Astrocyte (in vitro differentiated cells and primary cell): Measurements from ENCODE around the gene PRDM10. TPM values are rescaled to one million over a fixed set of nuclear protein-coding genes. Genes with fewer than 3 reads are reported as not detected.

ENCODE experiments used
- DNase-seq: peaks from one replicate; pipeline ENCODE4 v3.0.0-alpha.2; 2010; ENCODE audit warnings: low read depth
- FAIRE-seq: peaks from 2 replicates; lab custom pipeline; 2011; peaks lifted over from hg19 to GRCh38; lab: Jason Lieb, UNC
- H2AFZ ChIP-seq: 2 replicates; pipeline ENCODE4 v1.6.0; 2012; ENCODE audit warnings: low read depth, low read length, inconsistent platforms
- H3K27ac ChIP-seq: 2 replicates; pipeline ENCODE4 v1.5.1; 2011; ENCODE audit warnings: low read depth, low read length, inconsistent platforms
- H3K27me3 ChIP-seq: 2 replicates; pipeline ENCODE4 v1.6.0; 2011; ENCODE audit warnings: low read length, inconsistent platforms; ENCODE audit not compliant: insufficient read depth
- H3K36me3 ChIP-seq: 2 replicates; pipeline ENCODE4 v1.5.1; 2011; ENCODE audit warnings: low read length, inconsistent platforms; ENCODE audit not compliant: insufficient read depth
- H3K4me1 ChIP-seq: 2 replicates; pipeline ENCODE4 v1.5.1; 2011; ENCODE audit warnings: low read length, inconsistent platforms; ENCODE audit not compliant: insufficient read depth
- H3K4me2 ChIP-seq: 2 replicates; pipeline ENCODE4 v1.6.0; 2012; ENCODE audit warnings: low read length, inconsistent platforms
- H3K4me3 ChIP-seq: 2 replicates; pipeline ENCODE4 v1.5.1; 2011; ENCODE audit warnings: low read depth, mild to moderate bottlenecking, low read length, inconsistent platforms; ENCODE audit not compliant: insufficient read depth
- H3K79me2 ChIP-seq: 2 replicates; pipeline ENCODE4 v1.6.0; 2012; ENCODE audit warnings: mild to moderate bottlenecking, low read length, inconsistent platforms; ENCODE audit not compliant: insufficient read depth
- H3K9ac ChIP-seq: 2 replicates; pipeline ENCODE4 v1.6.0; 2012; ENCODE audit warnings: mild to moderate bottlenecking, low read length, inconsistent platforms
- H3K9me3 ChIP-seq: 2 replicates; pipeline ENCODE4 v1.5.1; 2012; ENCODE audit warnings: low read depth, mild to moderate bottlenecking, low read length, inconsistent platforms; ENCODE audit not compliant: insufficient read depth
- H4K20me1 ChIP-seq: 2 replicates; pipeline ENCODE4 v1.6.0; 2012; ENCODE audit warnings: low read length, inconsistent platforms; ENCODE audit not compliant: insufficient read depth
- H3K27ac Mint-ChIP-seq: one replicate; pipeline ENCODE4 v1.8.0; 2021; ENCODE audit warnings: mild to moderate bottlenecking, mixed read lengths; ENCODE audit not compliant: unreplicated experiment
- H3K27me3 Mint-ChIP-seq: one replicate; pipeline ENCODE4 v1.8.0; 2021; ENCODE audit warnings: low read depth, mixed read lengths; ENCODE audit not compliant: unreplicated experiment
- H3K36me3 Mint-ChIP-seq: one replicate; pipeline ENCODE4 v1.8.0; 2021; ENCODE audit warnings: low read depth, mixed read lengths; ENCODE audit not compliant: unreplicated experiment
- H3K4me1 Mint-ChIP-seq: one replicate; pipeline ENCODE4 v1.8.0; 2021; ENCODE audit warnings: low read depth, mixed read lengths; ENCODE audit not compliant: unreplicated experiment
- H3K4me3 Mint-ChIP-seq: one replicate; pipeline ENCODE4 v1.8.0; 2021; ENCODE audit warnings: mild to moderate bottlenecking, moderate library complexity, mixed read lengths; ENCODE audit not compliant: unreplicated experiment
- H3K9me3 Mint-ChIP-seq: one replicate; pipeline ENCODE4 v1.8.0; 2021; ENCODE audit warnings: mild to moderate bottlenecking, mixed read lengths; ENCODE audit not compliant: unreplicated experiment
- CTCF ChIP-seq: IDR thresholded peaks from 2 replicates; pipeline ENCODE4 v1.5.1; 2011; ENCODE audit warnings: low read depth, mild to moderate bottlenecking, inconsistent platforms, low read length, moderate library complexity; ENCODE audit not compliant: insufficient read depth
- EZH2 ChIP-seq: IDR thresholded peaks from 2 replicates; pipeline ENCODE4 v1.6.1; 2012; ENCODE audit warnings: mild to moderate bottlenecking, low read length, inconsistent platforms; ENCODE audit not compliant: insufficient read depth
- total RNA-seq: library from RNA; stranded (reverse); gene quantifications from 2 replicates; pipeline ENCODE4 v1.2.1, GENCODE V29; 2021

PRDM10 gene
- total RNA-seq, 1 donor from 2014 or later, result 10.1 TPM

GRCh38 chr11:130034236-130034635 lies 31.6 kb upstream of the PRDM10 start:
- TF ChIP-seq CTCF (no peak), EZH2 (no peak)
- no peak for FAIRE-seq
- H3K9me3 Mint-ChIP-seq, result no peaks in the 10 kb centered on the region

GRCh38 chr11:130032931-130033330 lies 30.3 kb upstream of the PRDM10 start:
- FAIRE-seq, result no peak

More at GRCh38 chr11:130034236-130034635, 31.6 kb upstream of the PRDM10 start:
- Mint-ChIP-seq H3K27ac (no peak overlapping the region), H3K4me3 (no peak overlapping the region), H3K4me1 (peaks cover 17% of the 10 kb centered on the region), H3K27me3 (no peaks in the 10 kb centered on the region), H3K36me3 (no peaks in the 10 kb centered on the region)
- H3K4me1 ChIP-seq, result peaks cover 11% of the 10 kb centered on the region
- no peaks in the 10 kb centered on the region for H3K9me3 ChIP-seq
- H3K27me3 ChIP-seq, result no peaks in the 10 kb centered on the region
- no peak overlapping the region for H3K27ac ChIP-seq
- H3K79me2 ChIP-seq, result no peaks in the 10 kb centered on the region
- H2AFZ ChIP-seq, result no peak overlapping the region
- no peak overlapping the region for H3K4me3 ChIP-seq
- H4K20me1 ChIP-seq, result no peaks in the 10 kb centered on the region
- no peak for DNase-seq
- H3K4me2 ChIP-seq, result no peak overlapping the region
- H3K9ac ChIP-seq, result no peak overlapping the region
- no peaks in the 10 kb centered on the region for H3K36me3 ChIP-seq

More at GRCh38 chr11:130032931-130033330, 30.3 kb upstream of the PRDM10 start:
- no peaks in the 10 kb centered on the region for H3K27me3 ChIP-seq
- H3K27ac ChIP-seq, result no peak overlapping the region
- H3K36me3 Mint-ChIP-seq, result no peaks in the 10 kb centered on the region
- no peaks in the 10 kb centered on the region for H3K27me3 Mint-ChIP-seq
- H3K9me3 ChIP-seq, result no peaks in the 10 kb centered on the region
- no peaks in the 10 kb centered on the region for H3K79me2 ChIP-seq
- H3K9ac ChIP-seq, result no peak overlapping the region
- peaks cover 6% of the 10 kb centered on the region for H3K4me1 ChIP-seq
- H3K4me1 Mint-ChIP-seq, result peaks cover 12% of the 10 kb centered on the region
- no peak overlapping the region for H3K27ac Mint-ChIP-seq
- DNase-seq, result no peak
- H4K20me1 ChIP-seq, result no peaks in the 10 kb centered on the region
- H3K4me3 ChIP-seq, result no peak overlapping the region
- TF ChIP-seq EZH2 (no peak), CTCF (no peak)
- H3K9me3 Mint-ChIP-seq, result no peaks in the 10 kb centered on the region
- no peak overlapping the region for H2AFZ ChIP-seq
- no peak overlapping the region for H3K4me2 ChIP-seq
- no peak overlapping the region for H3K4me3 Mint-ChIP-seq
- no peaks in the 10 kb centered on the region for H3K36me3 ChIP-seq
